T47D (cell line): Measurements from ENCODE around the gene ARIH2.

ENCODE experiments used
- DNase-seq, 2 experiments: peaks; one replicate each; pipeline versions ENCODE4 v3.0.0 to v3.0.0-alpha.2; 2011 to 2012; ENCODE audit warnings: low read depth in 1 of 2, low spot score in 1 of 2
- JUND ChIP-seq: IDR thresholded peaks from 2 replicates; pipeline ENCODE4 v1.6.1; 2012; ENCODE audit warnings: low read depth
- in situ Hi-C: cut with HindIII; loops from 2 replicates; pipeline ENCODE4 v1.10.0; 2016; ENCODE audit warnings: low sequenced_read_pairs, low pct_unique_long_range_greater_than_20kb

The ARIH2 gene

DNA sequence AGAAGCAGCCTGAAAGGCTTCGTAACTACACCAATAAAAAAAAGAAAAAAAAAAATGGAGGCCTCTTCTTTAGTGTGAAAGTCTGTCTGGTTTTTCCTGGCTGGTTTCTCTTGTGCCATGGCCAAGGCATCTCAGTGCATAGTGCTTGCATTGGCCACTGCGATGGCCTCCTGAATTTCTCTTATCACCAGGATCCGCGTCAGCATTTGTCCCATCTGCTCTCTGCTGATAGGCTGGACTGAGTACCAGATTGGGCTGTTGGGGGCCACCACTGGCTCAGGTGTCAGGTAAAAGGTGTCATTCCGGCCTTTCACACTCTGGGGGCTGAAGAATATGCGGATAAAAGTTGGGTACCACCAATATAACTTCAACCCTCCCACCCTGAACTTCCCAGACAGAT is 111.7 kb downstream of the ARIH2 start:
- in situ Hi-C loops = no loop called here
- no peak for DNase-seq
- TF ChIP-seq JUND = no peak

DNA sequence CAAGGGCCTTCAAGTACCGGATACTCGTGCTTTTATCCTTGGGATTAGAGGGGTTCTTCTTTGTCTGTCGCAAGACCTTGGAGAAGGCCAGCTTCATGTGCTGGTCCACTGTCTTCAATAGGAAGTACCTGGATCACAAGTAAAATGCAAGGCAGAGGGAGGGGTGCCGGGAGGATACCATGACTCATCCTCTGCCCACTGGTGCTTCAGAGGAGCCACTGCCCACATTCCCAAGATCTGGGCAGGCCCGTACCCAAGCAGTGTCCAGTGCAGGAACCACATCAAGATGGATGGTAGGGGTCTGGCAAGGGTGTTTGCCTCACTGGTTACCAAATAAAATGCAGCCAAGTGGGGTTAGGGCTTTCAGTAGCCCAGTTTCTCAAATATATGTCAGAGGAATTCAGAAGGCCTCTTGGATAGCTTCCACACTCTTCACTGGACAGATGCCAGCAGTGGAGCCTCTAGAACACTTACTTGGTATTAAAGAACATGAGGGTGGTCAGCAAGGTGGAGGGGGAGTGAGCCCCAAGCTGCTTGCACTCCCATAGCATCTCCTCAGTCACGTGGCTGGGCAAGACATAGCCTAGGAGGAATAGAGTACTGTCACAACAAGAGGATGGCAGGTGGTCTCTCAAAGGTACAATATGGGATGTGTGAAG is 114.1 kb downstream of the ARIH2 start:
- TF ChIP-seq JUND = no peak
- no peak for DNase-seq
- in situ Hi-C loops = no loop called here

DNA sequence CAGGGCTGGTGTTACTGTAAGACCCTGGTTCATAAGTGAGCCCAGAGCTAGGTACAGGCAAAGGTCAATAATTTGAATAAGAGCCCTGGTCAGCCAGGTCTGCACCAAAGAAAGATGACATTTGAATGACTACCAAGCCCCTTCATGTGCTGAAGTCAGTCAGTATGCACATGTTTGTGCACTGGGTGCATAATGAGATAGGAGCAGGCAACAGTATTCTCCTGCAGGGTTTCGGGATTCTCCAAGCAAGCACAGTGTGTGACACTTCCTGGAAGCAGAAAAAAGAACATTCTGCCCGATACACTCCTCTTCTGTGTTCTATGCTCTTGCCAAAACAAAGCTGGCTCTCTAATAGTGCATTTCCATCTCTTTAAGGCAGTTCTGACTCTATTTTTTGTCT is 116.0 kb downstream of the ARIH2 start:
- in situ Hi-C loops = no loop called here
- no peak for TF ChIP-seq JUND
- DNase-seq = no peak

DNA sequence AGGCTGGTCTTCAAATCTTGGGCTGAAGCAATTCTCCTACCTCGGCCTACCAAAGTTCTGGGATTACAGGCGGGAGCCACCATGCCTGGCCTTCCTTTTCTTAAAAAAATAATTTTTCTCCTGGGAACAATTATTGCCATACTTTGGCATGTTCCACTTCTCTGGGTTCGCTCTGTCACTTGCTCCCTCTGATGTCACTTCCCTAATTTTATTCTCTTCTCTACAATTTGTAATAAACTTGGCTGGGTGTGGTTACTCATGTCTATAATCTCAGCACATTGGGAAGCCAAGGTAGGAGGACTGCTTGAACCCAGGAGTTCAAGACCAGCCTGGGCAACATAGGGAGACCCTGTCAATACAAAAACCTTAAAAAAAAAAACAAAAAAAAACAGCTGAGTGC is 116.6 kb downstream of the ARIH2 start:
- no peak for TF ChIP-seq JUND
- in situ Hi-C loops = no loop called here

More for the DNA sequence above, 116.6 kb downstream of the ARIH2 start:
- no peak for DNase-seq
